NCI-H1092 treated with DMSO at 0.1 percent for 48 hours (cell line): ENCODE results near the gene JCAD.
"Not testable (repeated sequence)": the region's sequence is repeated elsewhere in the genome, so short reads cannot be mapped to it uniquely, and the experiment has no call there.

Experiments
- DNase-seq: peaks from one replicate; lab custom pipeline; 2025; lab: John Stamatoyannopoulos, UW

JCAD gene

DNA sequence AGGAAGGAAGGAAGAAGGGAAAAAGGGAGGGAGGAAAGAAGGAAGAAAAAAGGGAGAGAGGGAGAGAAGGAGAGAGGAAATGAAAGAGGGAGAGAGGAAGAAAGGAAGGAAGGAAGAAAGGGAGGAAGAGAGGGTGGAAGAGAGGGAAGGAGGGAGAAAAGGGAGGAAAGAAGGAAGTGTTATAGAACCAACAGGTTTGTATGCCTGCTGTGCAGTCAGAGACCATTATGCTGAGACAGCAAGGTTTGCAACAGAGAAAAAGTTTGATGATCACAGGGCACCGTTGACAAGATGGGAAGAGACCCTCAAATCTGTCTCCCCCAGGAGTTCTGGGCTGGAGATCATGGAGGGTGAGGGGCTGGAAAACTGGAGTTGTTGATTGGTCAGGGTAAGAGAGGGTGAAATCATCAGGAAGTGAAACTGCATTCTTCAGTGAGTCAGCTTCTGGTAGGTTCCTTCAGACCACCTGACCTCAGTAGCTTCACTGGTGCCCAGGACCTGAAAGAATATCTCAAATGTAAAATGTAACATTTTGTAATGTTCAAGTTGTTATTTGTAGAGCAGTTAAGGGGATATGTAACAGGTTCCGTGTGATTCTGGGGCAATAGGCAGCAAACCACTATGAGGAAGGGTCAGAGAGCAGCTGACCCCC, 76.3 kb downstream of the JCAD start:
- DNase-seq, result no peak

DNA sequence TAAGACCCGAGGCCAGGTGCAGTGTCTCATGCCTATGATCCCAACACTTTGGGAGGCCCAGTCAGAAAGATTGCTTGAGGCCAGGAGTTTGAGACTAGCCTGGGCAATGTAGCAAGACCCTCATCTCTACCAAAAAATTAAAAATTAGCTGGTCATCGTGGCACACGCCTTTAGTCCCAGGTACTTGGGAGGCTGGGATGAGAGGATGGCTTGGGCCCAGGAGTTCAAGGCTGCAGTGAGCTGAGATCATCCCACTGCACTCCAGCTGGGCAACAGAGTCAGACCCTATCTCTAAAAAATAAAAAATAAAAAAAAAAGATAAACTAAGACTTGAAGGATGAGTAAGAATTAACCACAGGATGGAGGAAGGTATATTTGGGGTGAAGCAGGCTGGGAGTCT, 77.9 kb downstream of the JCAD start:
- no peak for DNase-seq

DNA sequence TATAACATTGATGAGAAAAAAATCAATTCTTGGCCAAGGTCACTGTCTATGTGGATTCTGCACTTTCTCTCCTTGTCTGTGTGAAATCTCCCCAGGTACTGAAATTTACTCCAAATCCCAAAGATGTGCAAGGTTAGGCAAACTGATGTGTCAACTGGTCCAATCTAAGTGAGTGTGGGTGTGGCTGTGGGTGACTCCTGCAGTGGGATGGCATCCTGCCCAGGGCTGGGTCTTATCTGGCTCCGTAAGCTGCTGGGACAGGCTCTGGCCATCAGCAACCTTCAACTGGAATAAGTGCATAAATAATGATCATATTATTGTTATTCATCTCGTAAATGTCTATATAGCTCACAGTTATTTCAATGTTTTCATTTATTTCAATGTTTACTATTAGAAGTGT, 79.3 kb downstream of the JCAD start:
- DNase-seq, result no peak

DNA sequence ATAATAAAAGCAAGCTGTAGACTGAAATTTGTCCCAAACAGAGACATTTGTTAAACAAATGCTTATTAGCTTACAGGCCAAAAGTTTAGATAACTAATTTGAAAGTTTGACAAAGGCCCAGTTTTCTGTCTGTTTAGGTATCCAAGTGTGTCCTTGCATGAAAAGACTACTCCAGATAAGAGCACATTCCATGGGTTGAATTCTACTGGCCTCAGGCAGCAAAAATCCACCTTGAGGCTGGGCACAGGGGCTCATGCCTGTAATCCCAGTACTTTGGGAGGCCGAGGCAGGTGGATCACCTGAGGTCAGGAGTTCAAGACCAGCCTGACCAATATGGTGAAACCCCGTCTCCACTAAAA, 80.0 kb downstream of the JCAD start:
- DNase-seq, result not testable (repeated sequence)

DNA sequence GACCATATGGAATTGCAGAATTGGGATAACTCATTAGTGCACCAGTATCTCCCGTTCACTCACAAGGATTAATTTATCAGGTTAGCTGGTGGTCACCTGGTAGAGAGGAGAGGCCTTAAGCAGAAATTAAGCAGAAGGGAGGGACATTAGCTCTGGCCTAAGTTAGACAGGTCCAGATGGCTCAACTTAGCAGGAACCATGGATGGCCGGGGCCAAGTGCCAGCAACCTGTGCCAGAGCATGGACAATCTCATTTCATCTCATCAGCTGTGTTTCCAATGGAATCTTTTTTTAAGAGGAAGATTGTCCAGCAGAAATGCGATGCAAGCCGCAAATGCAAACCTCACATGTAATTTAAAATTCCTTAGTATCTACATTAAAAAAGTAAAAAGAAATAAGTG, 82.2 kb downstream of the JCAD start:
- no peak for DNase-seq

DNA sequence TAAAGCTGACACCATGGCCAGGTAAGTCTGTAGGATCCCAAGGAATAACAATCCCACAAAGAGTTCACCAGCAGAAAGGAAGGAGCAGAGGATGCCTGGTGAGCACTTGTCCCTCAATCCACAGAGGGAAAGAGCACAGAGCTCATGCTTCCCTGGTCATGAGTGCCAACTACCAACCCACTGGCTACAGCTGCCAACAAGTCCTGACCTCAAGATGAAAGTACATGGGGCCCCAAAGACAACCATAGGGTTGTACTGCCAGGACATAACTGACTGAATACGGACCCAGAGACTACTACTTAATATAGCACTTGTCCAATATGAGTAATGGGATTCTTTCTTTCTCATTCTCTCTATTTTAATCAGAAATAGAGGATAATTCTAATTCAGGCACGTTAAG, 83.3 kb downstream of the JCAD start:
- no peak for DNase-seq

DNA sequence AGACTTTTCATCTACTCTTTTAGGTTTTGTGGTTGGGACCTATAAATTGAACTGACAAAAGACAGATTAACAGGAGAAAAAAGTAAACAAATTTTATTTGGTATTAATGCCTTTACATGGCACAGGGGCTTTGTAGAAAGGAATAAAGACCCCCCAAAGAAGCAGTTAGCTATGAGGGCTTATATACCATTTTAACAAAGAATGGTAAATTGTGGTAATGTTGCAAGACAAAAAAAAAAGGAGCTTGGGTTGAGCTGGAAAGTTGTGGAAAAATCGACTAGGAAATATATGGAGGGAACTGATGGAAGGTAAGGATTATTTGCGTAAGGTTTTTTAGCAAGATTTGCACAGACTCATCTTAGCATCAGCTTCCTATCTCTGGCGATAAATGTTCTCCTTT, 84.6 kb downstream of the JCAD start:
- DNase-seq, result no peak

DNA sequence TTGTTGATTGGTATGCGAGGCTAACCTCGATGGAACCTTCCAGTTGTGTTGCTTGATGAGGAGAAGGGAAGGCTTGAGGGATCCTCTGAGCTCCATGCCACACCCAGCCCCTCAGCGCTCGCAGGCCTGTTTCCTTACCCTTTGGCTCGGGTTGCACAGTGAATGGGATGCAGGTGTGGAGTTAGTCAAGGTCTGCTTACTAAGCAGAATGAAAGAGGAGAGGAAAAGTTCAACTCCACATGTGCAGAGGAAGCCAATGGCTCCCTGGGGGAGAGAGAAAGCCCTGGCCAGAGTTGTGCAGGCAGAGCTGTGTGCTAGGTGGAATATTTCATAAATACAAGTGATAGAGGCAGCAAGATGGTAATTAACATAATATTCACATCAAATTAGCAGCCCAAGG, 85.5 kb downstream of the JCAD start:
- no peak for DNase-seq

DNA sequence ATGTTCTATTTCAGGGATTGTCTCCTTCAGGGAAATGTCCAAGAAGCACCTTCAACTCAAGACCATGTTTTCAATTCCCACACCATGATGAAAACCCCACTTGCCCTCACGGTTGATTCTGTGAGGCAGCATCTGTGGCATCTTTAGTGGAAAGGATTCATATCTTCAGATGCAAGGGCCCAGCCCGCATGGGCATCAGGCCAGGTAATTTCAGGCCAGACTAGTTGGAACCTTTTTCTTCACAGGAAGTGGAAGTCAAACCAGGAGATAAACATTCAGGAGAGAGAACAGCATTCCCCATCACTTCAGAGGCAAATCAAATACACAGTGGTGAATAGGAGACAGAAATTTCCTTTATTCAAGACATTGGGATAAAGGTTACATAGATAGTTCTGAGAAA, 88.8 kb downstream of the JCAD start:
- no peak for DNase-seq

DNA sequence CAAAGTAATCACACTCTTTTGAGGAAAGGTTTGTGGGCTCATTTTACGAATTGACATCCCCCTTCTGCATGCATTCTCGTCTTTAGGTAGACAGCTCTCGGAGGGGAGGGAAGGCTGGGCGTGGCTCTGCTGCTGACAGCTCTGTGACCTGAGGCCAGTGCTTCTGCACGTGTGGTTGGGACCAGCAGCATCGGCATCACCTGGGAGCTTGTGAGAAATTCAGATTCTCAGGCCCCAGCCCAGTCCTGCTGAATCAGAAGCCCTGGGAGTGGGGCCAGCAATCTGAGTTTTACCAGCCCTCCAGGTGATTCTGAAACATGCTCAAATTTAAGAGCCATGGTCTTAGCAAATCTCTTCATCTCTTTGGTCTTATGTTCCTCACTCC, 89.4 kb downstream of the JCAD start:
- DNase-seq, result no peak

DNA sequence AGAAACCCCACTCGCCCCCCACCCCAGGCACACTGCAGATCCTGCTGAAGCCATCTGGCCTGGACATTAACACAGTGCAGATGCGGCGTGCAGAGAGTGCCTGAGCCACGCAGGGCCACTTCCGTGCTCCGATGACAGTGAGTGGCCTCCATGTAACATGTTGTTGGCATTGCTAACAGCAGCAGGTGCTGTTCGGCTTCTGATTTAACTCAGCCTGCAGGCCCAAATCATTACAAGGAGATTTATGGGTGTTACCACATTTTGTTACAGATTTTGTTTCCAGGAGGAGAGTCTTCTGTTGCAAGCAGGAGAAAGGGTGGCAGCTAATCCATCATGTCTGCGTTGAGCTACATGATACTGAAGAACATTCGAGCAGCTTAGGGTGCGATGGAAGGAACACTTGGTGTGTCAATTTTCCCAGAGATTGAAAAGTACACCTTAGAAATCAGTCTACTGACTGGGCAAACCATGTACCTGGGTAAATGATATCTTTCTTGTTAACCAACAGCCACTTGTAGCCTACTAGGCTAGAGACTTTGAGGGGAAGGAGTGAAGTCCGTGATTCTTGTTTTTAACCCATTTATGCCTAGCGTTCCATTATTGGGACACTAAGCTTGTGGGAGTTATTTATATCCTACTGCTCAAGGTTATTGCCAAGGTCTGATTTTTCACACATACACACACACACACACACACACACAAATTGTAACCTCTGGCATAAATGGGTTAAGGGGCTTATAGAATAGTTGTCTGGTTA, 90.0 kb downstream of the JCAD start:
- no peak for DNase-seq

DNA sequence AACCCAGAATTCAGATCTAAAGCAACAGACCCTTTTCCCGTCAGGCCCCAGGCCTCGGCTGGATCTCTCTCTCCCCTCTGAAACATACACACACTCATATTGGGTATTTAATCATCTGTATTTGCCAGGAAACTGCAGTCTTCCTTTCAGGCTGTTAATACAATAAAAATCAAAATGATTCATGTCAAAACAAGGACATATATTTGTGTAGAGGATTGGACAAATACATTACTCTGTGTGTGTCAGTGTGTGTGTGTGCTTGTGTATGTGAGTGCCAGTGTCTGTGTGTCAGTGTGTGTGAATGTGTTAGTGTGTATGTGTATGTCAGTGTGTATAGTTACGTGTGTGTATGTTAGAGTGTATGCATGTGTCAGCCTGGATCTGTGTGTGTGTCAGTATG, 90.8 kb downstream of the JCAD start:
- no peak for DNase-seq

DNA sequence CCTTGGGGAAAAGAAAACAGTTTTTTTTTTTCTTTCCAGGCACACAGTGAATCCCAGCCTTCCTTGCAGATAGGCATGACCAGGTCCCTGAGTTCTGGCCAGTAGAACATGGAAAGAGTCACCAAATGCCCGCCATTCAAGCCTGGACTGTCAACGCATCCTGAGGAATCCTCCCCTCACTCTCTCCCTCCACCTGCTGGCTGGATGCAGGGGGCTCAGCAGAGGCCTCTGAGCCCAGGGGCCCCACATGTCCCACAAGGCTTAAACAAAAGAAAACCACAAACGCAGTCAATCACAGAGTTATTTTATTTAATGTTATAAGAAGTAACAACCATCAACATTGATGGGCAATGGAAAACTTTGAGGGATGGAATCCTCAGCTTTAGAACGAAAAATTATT, 93.1 kb downstream of the JCAD start:
- no peak for DNase-seq
